ENCODE data around the gene TSN. TPM values are rescaled to one million over a fixed set of nuclear protein-coding genes. Genes with fewer than 3 reads are reported as not detected.

Gene TSN
- total and polyA plus RNA-seq, 9 of the 15 experiments (the other 6 are each of a cell fraction or from before 2014, with no cell fraction given): 63.2 to 152 (median 95.2) TPM

- TF ChIP-seq ZNF197 (CRISPR knock-in tag; IDR thresholded peaks at IDR 0.05; ENCODE audit: low read depth) (0 out of 2 replicates have a peak, but pooled peaks have one; percentile 1), MNT (conservative IDR thresholded peaks at IDR 0.05) (peak; percentile 100), ELF1 (tag; IDR thresholded peaks at IDR 0.05) (0 out of 2 replicates have a peak, but pooled peaks have one; percentile 58), E2F3 (CRISPR knock-in tag; IDR thresholded peaks at IDR 0.05) (peak; percentile 93), TOE1 (IDR thresholded peaks at IDR 0.05; ENCODE audit: borderline replicate concordance) (peak; percentile 94), TOE1 (CRISPR knock-in tag; IDR thresholded peaks at IDR 0.05; ENCODE audit: borderline replicate concordance, low read depth) (no peak), ZNF639 (CRISPR knock-in tag; conservative IDR thresholded peaks at IDR 0.05 in 1 of 2, IDR thresholded peaks at IDR 0.05 in 1 of 2) (peak in 1 of 2 experiments; percentile 90; a peak in 2 of 4 replicates), POLR3G (IDR thresholded peaks at IDR 0.05; ENCODE audit: extremely low read depth, insufficient read length, insufficient replicate concordance) (no peak), E4F1 (CRISPR knock-in tag; IDR thresholded peaks at IDR 0.05; ENCODE audit: borderline replicate concordance) (no peak), CHAMP1 (IDR thresholded peaks at IDR 0.05) (no peak), ZBTB17 (CRISPR knock-in tag; IDR thresholded peaks at IDR 0.05) (0 out of 2 replicates have a peak, but pooled peaks have one; percentile 49), NR0B1 (IDR thresholded peaks at IDR 0.05; ENCODE audit: partially characterized antibody) (no peak), SIN3B (IDR thresholded peaks at IDR 0.05; ENCODE audit: low read depth) (peak; percentile 99), KLF1 (tag; IDR thresholded peaks at IDR 0.05) (0 out of 2 replicates have a peak, but pooled peaks have one; percentile 45), FIP1L1 (IDR thresholded peaks at IDR 0.05; ENCODE audit: low read depth, low read length, poor library complexity, severe bottlenecking) (peak; percentile 95), HCFC1 (IDR thresholded peaks at IDR 0.05; ENCODE audit: low read depth, low read length) (peak; percentile 96)
Observed at GRCh38 chr2:121755237-121756111, at the start of gene TSN (continued).
